IPS-NIHi7 (cell line): ENCODE results near the gene OSBPL2.

Experiments
- DNase-seq: peaks from one replicate; pipeline ENCODE4 v3.0.0; 2012; ENCODE audit warnings: mixed read lengths; ENCODE audit errors: extremely low spot score

OSBPL2 gene

GRCh38 chr20:62325172-62325905 lies 87.0 kb downstream of the OSBPL2 start:
- DNase-seq: no peak

- DNase-seq: no peak
Measured at GRCh38 chr20:62326559-62326958, 88.2 kb downstream of the OSBPL2 start.

DNA sequence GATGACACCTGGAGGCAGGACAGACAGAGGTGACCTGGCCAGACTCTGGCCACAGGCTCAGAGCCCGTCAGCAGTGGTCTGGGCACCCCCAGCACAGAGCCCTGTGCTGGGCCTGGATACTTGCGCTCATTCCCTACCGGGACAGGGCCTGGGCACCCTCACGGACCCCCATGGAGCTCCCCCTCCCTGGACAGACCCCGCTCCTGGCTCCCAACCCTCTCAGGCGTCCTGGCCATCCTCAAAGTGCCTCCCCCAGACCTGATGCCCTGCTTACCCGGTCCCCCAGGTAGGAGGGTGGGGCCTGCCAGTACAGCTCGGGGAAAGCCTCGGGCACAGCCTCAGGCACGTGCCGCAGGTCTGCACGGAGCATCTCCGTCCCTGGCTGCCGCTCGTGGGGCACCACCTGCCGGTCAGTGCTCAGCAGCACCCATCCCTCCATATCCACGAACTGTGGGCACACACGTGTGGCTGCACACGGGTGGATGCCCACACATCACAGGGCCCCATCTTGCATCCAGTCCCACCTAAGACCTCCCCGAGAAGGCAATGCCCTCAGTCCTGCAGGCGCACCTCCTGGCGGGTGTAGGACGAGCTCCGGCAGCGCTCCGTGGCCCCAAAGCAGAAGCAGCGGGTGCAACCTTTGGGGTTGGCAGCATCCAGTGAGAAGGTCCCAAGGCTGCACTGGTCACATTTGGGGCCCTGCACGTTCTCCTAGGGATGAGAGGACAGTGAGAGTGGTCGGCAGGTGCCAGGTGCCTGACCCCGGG lies 88.8 kb downstream of the OSBPL2 start:
- DNase-seq: no peak

DNA sequence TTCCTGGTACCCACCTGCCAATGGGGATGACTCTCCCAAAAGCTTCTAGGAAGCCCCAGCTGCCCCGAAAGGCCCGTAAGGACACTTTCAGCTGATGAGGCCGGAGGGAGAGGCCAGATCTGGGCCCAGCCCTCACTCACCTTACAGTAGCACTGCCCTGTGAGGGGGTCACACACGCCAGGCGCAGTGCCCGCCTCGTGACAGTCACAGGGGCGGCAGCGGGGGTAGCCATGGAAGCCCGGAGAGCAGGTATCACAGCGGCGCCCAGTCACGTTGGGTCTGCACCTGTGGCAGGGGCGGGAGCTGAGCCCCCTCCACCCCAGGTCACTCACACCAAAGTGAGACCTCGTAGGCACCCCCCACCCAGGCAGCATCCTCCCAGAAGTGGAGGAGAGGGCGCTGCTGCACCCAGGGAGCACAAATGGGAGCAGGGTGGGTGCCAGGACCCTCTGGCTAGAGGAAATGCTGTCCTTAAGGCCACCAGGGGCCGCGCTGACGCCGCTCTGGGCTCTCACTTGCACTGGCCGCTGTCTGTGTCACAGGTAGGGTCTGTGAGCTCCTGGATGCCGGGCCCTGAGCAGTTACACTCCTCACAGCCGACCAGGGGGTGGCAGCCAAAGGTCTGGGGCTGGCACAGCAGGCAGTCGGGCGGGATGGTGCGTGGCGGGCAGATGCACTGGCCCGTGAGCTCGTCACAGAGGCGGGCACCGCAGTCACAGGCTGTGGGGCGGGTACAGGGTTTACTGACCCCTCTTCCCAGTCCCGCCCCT lies 89.6 kb downstream of the OSBPL2 start:
- DNase-seq: no peak

DNA sequence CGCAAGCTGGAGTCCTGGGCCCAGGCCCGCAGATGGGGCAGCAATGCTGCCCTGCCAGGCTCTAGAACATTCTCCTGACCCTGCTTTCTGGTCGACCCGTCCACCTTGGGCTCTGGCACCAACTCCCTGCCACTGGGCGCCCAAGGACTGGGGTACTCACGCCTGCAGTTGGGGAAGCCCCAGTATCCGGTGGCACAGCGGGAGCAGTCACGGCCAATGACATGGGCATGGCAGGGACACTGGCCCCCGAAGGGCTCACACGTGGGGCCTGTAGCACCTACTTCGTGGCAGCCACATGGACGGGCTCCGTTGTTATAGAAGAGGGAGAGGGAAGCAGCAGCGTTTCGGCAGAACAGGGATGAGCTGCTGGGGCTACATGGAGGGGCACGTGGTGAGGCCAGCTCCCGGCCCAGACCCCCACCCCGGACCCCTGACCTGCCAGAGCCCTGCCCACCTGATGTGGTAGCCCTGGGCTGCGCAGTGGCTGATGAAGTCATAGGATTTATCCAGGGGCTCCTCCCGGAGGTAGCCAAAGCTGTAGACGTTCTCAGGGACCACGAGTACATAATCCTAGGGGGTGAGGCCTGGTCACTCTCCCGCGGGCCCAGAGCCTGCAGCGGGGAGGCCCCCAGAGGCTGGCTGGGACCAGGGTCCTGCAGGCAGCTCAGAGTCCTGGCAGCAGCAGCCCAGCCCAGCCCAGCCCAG lies 90.5 kb downstream of the OSBPL2 start:
- DNase-seq: no peak

DNA sequence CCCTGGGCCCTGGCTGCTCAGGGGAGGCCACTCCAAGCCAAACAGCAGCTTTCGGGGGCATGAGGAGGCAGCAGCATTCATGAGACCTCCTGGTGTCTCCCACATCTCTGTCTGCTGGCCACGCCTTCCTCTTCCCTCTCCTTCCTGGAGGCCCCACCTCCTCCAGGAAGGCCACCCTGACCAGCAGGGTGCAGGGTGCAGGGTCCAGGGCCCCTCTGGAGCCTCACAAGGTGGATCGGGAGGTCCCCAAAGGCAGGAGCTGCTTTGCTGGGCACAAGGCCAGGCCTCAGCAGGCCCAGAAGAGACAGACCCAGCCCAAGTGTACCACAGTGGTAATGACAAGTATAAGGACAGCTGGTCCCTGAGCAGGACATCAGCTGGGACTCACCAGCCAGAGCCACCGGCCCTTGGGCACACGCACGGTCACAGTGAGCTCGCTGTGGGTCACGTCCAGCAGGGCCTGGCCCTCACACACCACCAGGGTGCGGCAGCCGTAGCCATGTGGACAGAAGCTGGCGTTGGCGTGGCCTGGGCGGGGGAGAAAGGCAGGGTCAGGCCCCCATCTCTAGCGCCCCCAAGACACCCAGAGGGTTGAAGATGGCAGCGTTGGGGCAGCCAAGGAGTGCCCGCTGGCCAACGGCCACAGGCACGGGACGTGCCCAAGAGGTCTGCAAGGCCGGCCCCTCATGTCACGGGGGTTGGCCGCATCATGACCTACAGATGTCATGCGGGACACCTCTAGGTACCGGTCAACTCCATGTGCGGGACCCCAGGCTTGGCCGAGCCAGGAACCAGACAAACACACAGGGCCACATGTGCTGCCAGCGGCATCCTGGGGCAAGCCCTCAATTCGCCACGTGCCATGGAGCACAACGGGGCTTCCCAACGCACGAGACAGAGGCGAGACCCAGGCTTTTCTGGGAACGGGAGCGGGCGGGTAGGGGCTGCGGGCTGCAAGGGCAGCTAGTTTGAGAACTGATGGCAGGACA lies 91.4 kb downstream of the OSBPL2 start:
- no peak for DNase-seq

- no peak for DNase-seq
Measured at GRCh38 chr20:62330576-62331317, 92.4 kb downstream of the OSBPL2 start.

DNA sequence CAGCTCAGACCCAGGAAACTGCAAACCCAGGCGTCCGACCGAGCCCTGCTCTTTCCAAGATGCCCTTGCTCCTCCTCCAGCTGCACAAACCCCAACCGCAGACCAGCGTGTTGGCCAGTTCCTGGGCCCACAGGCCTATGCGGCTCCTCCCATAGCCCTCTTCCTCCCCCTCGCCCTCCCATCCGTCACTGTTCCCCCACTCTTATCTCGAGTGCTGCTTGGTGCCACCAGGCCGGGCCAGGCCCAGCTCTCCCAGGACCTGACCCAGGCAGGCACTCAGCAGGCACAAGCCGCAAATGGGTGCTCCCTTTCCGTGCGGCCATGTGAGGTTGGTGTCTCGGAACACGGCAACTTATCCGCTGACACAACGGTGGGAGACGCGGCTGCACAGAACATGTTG lies 93.0 kb downstream of the OSBPL2 start:
- no peak for DNase-seq

- no peak for DNase-seq
Measured at GRCh38 chr20:62332421-62332820, 94.1 kb downstream of the OSBPL2 start.

DNA sequence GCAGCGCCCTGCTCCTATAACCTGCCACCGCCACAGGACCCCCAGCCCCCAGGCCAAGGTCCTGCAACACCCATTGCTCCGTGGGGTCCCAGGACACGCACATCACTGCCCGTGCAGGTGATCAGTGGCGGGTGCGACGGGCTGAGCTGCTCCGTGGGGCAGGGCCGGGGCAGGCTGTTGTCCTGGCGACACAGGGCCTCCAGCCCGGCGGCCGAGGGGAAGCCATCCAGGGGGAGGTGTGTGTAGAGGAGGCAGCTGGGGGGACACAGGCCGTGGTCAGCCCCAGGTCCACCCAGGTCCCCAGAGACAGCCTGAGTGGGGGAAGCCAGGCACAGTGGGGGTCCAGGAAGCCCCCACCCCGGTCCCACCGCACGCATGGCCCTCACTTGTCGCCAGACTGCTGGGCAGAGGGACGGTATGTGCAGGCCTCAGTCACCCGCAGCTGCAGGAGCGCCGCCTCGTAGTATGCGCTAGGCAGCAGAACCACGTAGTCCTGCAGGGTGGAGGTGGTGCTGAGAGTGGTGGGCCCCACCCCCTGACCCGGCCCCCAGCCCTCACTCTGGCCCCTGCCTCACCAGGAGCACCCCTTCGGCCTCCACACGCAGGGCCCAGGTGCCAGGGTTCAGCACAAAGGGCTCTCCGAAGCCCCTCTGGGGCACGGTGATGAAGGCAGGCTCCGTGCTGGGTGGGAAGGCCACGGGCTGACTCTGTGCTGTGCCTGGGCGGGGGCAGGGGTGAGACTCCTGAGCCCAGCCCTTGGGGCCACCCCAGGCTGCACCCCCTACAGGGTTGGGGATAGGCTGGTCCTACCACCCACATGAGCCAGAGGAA lies 94.9 kb downstream of the OSBPL2 start:
- DNase-seq: no peak

GRCh38 chr20:62333820-62334595 lies 95.7 kb downstream of the OSBPL2 start:
- no peak for DNase-seq

- no peak for DNase-seq
Measured at GRCh38 chr20:62334881-62335280, 96.6 kb downstream of the OSBPL2 start.

GRCh38 chr20:62335532-62335931 lies 97.2 kb downstream of the OSBPL2 start:
- no peak for DNase-seq

GRCh38 chr20:62336329-62336728 lies 98.0 kb downstream of the OSBPL2 start:
- no peak for DNase-seq

DNA sequence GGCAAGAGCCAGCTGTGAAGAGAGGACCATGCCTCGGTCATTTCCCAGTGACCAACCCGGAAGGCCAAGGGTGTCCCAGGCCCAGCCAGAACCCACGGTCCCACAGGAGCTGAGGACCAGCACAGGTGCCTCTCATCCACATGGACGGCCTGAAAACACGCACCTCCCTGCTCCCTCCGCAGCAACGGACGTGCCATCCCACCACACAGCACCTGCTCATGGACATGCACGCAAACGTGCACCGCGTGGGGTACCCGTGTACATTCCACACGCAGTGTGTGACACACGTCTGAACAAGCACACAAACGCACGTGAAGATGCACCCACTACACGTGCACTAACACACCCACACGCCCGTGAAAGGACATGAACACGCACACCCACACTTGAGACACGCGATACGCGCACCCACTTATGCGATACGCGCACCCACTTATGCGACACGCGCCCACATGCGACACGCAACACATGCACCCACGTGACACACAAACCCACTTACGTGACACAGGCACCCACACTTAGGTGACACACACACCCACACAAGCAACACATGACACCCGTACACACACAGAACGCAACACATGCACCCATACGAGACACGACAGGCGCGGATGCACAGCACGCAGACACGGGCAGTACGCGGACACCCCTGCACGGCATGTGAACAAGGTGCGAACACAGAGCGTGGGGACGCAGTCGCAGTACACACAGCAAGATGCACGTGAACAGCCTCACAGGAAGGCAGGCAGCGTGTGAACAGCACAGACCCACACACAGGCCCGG lies 98.6 kb downstream of the OSBPL2 start:
- no peak for DNase-seq

GRCh38 chr20:62337558-62338293 lies 99.4 kb downstream of the OSBPL2 start:
- no peak for DNase-seq

DNA sequence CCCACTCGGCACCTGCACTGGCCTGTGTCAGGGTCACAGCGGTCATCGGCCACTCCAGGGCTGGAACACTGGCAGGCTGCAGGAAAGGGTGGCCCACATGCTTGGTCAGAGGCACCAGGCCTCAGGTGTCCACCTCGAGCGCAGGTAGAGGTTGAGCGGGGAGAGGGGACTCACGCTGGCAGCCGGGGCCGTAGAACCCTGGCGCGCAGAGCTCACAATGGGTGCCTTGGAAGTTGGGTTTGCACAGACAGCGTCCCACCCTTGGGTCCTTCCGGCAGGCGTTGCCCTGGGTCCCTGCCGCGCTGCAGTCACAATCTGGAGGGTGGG lies 99.9 kb downstream of the OSBPL2 start:
- DNase-seq: no peak
